Neural cell (in vitro differentiated cells): ENCODE data around the gene ATF6B. TPM values are rescaled to one million over a fixed set of nuclear protein-coding genes. Genes with fewer than 3 reads are reported as not detected.
A peak's percentile ranks its signal among the peaks of the same experiment; 100 is the strongest.

Source experiments
- H2AFZ ChIP-seq: fragments of 200-600, 300-800 bp; sonication (generic), shearing (Covaris generic); 2 replicates; pipeline ENCODE4 v1.6.0; 2014; ENCODE audit warnings: low read depth, mild to moderate bottlenecking, antibody characterized with exemption, low read length, moderate library complexity
- H3F3A ChIP-seq: fragments of 200-600 bp; shearing (Covaris generic); 2 replicates; pipeline ENCODE4 v1.6.1; 2016; ENCODE audit warnings: mild to moderate bottlenecking, moderate library complexity, mixed read lengths, antibody characterized with exemption, low read length; ENCODE audit not compliant: insufficient read depth, poor library complexity, severe bottlenecking
- H3K27ac ChIP-seq: fragments of 200-600, 300-800 bp; sonication (generic), shearing (Covaris generic); 2 replicates; pipeline ENCODE4 v1.5.1; 2014; ENCODE audit warnings: mild to moderate bottlenecking, low read length, moderate library complexity
- H3K27me3 ChIP-seq: fragments of 300-800, 200-600 bp; sonication (generic), shearing (Covaris generic); 2 replicates; pipeline ENCODE4 v1.6.0; 2014; ENCODE audit warnings: mild to moderate bottlenecking, low read depth, low read length, moderate library complexity; ENCODE audit not compliant: insufficient read depth
- H3K36me3 ChIP-seq: fragments of 300-800, 200-600 bp; sonication (generic), shearing (Covaris generic); 2 replicates; pipeline ENCODE4 v1.5.1; 2014; ENCODE audit warnings: mild to moderate bottlenecking, antibody characterized with exemption, low read length, moderate library complexity; ENCODE audit not compliant: insufficient read depth
- H3K4me2 ChIP-seq: fragments of 300-800, 200-600 bp; sonication (generic), shearing (Covaris generic); 2 replicates; pipeline ENCODE4 v1.6.0; 2014; ENCODE audit warnings: mild to moderate bottlenecking, low read length
- H3K4me3 ChIP-seq: fragments of 300-800, 200-600 bp; sonication (generic), shearing (Covaris generic); 2 replicates; pipeline ENCODE4 v1.5.1; 2014; ENCODE audit warnings: mild to moderate bottlenecking, low read length, moderate library complexity
- H3K79me2 ChIP-seq: fragments of 200-600 bp; shearing (Covaris generic); replicated peaks from 2 replicates; pipeline ENCODE4 v1.6.0; 2014; ENCODE audit warnings: mild to moderate bottlenecking, low read length, moderate library complexity; ENCODE audit not compliant: insufficient read depth
- H3K9ac ChIP-seq: fragments of 300-800, 200-600 bp; sonication (generic), shearing (Covaris generic); 2 replicates; pipeline ENCODE4 v1.6.1; 2016; ENCODE audit warnings: mild to moderate bottlenecking, low read length, mixed read lengths
- H3K9me2 ChIP-seq: fragments of 200-600 bp; shearing (Covaris generic); 2 replicates; pipeline ENCODE4 v1.6.1; 2016; ENCODE audit warnings: mild to moderate bottlenecking, low read length, mixed read lengths; ENCODE audit not compliant: insufficient read depth
- H3K9me3 ChIP-seq: fragments of 200-600, 300-800 bp; sonication (generic), shearing (Covaris generic); 2 replicates; pipeline ENCODE4 v1.6.1; 2016; ENCODE audit warnings: mild to moderate bottlenecking, mixed run types, low read length, moderate library complexity, mixed read lengths
- H4K20me1 ChIP-seq: fragments of 200-600 bp; shearing (Covaris generic); 2 replicates; pipeline ENCODE4 v1.6.1; 2016; ENCODE audit warnings: mild to moderate bottlenecking, mixed run types; ENCODE audit not compliant: insufficient read depth
- EP300 ChIP-seq: fragments of 450-650 bp; conservative IDR thresholded peaks from 2 replicates; pipeline ENCODE4 v1.6.1; 2014; ENCODE audit warnings: antibody characterized with exemption, mild to moderate bottlenecking, moderate library complexity; ENCODE audit not compliant: poor library complexity, severe bottlenecking
- EZH2 ChIP-seq: fragments of 200-600, 300-800 bp; shearing (Covaris generic), sonication (generic); IDR thresholded peaks from 2 replicates; pipeline ENCODE4 v1.6.1; 2014; ENCODE audit warnings: antibody characterized with exemption, low read length, borderline replicate concordance, mild to moderate bottlenecking; ENCODE audit not compliant: insufficient read depth, poor library complexity, severe bottlenecking
- MXI1 ChIP-seq: fragments of 450-650 bp; conservative IDR thresholded peaks from 2 replicates; pipeline ENCODE4 v1.6.1; 2014; ENCODE audit warnings: antibody characterized with exemption, mild to moderate bottlenecking; ENCODE audit not compliant: poor library complexity, severe bottlenecking
- POLR2AphosphoS5 ChIP-seq: IDR thresholded peaks from 2 replicates; pipeline ENCODE4 v1.6.1; 2012
- RAD21 ChIP-seq: fragments of 450-650 bp; conservative IDR thresholded peaks from 2 replicates; pipeline ENCODE4 v1.6.1; 2014; ENCODE audit warnings: antibody characterized with exemption, mild to moderate bottlenecking, moderate library complexity
- SMC3 ChIP-seq: fragments of 450-650 bp; conservative IDR thresholded peaks from 2 replicates; pipeline ENCODE4 v1.6.1; 2014; ENCODE audit warnings: antibody characterized with exemption, mild to moderate bottlenecking, moderate library complexity; ENCODE audit not compliant: poor library complexity
- TAF1 ChIP-seq: IDR thresholded peaks from 2 replicates; pipeline ENCODE4 v1.6.1; 2012; ENCODE audit warnings: low read depth
- polyA plus RNA-seq: library from polyadenylated mRNA; depleted of rRNA; stranded (reverse); fragments of >200 nt; gene quantifications from 2 replicates; pipeline ENCODE4 v1.2.3, GENCODE V29; 2014
- TF ChIP-seq, protein P1 (sequence below): fragments of 450-650 bp; IDR thresholded peaks from 2 replicates; pipeline ENCODE4 v1.5.1; 2014; ENCODE audit warnings: antibody characterized with exemption, mild to moderate bottlenecking, moderate library complexity; ENCODE audit not compliant: poor library complexity, severe bottlenecking
- TF ChIP-seq, protein P2 (sequence below): IDR thresholded peaks from 2 replicates; pipeline ENCODE4 v1.6.1; 2012; ENCODE audit warnings: borderline replicate concordance

The ATF6B gene
- polyA plus RNA-seq, 1 donor from 2014 or later, result 44.3 TPM

GRCh38 chr6:32153564-32154513 lies 25.8 kb upstream of the ATF6B start, which contains the start of gene PPT2:
TSS of gene PPT2 (plus strand) at chr6:32154141. CDS start at chr6:32154595, 454 bp downstream.
- peak within 1 kb of the TSS; percentile 79 for H3K4me3 ChIP-seq
- H3K79me2 ChIP-seq, result peaks cover 9% of the 10 kb centered on the region
- H2AFZ ChIP-seq, result peak within 1 kb of the TSS; percentile 75
- H3K9me2 ChIP-seq, result no peaks in the 10 kb centered on the region
- peaks cover 36% of the 10 kb centered on the region for H3K27me3 ChIP-seq
- H3K9ac ChIP-seq, result peak within 1 kb of the TSS; percentile 86
- H3K9me3 ChIP-seq, result no peaks in the 10 kb centered on the region
- H3K4me2 ChIP-seq, result peak within 1 kb of the TSS; percentile 88
- TF ChIP-seq POLR2AphosphoS5, result peak; percentile 89
- TF ChIP-seq EP300, result peak; percentile 89
- TF ChIP-seq RAD21, result peak; percentile 30
- TF ChIP-seq, protein P1, sequence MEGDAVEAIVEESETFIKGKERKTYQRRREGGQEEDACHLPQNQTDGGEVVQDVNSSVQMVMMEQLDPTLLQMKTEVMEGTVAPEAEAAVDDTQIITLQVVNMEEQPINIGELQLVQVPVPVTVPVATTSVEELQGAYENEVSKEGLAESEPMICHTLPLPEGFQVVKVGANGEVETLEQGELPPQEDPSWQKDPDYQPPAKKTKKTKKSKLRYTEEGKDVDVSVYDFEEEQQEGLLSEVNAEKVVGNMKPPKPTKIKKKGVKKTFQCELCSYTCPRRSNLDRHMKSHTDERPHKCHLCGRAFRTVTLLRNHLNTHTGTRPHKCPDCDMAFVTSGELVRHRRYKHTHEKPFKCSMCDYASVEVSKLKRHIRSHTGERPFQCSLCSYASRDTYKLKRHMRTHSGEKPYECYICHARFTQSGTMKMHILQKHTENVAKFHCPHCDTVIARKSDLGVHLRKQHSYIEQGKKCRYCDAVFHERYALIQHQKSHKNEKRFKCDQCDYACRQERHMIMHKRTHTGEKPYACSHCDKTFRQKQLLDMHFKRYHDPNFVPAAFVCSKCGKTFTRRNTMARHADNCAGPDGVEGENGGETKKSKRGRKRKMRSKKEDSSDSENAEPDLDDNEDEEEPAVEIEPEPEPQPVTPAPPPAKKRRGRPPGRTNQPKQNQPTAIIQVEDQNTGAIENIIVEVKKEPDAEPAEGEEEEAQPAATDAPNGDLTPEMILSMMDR, result peak; percentile 42
- no peak for TF ChIP-seq SMC3
- peak; percentile 94 for TF ChIP-seq MXI1
- TF ChIP-seq EZH2, result no peak
- TF ChIP-seq, protein P2, sequence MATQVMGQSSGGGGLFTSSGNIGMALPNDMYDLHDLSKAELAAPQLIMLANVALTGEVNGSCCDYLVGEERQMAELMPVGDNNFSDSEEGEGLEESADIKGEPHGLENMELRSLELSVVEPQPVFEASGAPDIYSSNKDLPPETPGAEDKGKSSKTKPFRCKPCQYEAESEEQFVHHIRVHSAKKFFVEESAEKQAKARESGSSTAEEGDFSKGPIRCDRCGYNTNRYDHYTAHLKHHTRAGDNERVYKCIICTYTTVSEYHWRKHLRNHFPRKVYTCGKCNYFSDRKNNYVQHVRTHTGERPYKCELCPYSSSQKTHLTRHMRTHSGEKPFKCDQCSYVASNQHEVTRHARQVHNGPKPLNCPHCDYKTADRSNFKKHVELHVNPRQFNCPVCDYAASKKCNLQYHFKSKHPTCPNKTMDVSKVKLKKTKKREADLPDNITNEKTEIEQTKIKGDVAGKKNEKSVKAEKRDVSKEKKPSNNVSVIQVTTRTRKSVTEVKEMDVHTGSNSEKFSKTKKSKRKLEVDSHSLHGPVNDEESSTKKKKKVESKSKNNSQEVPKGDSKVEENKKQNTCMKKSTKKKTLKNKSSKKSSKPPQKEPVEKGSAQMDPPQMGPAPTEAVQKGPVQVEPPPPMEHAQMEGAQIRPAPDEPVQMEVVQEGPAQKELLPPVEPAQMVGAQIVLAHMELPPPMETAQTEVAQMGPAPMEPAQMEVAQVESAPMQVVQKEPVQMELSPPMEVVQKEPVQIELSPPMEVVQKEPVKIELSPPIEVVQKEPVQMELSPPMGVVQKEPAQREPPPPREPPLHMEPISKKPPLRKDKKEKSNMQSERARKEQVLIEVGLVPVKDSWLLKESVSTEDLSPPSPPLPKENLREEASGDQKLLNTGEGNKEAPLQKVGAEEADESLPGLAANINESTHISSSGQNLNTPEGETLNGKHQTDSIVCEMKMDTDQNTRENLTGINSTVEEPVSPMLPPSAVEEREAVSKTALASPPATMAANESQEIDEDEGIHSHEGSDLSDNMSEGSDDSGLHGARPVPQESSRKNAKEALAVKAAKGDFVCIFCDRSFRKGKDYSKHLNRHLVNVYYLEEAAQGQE, result peak; percentile 86
- no peak for TF ChIP-seq TAF1
- no peaks in the 10 kb centered on the region for H4K20me1 ChIP-seq
- H3K27ac ChIP-seq, result peak within 1 kb of the TSS; percentile 93
- no peaks in the 10 kb centered on the region for H3K36me3 ChIP-seq
- H3F3A ChIP-seq, result no peaks in the 10 kb centered on the region

DNA sequence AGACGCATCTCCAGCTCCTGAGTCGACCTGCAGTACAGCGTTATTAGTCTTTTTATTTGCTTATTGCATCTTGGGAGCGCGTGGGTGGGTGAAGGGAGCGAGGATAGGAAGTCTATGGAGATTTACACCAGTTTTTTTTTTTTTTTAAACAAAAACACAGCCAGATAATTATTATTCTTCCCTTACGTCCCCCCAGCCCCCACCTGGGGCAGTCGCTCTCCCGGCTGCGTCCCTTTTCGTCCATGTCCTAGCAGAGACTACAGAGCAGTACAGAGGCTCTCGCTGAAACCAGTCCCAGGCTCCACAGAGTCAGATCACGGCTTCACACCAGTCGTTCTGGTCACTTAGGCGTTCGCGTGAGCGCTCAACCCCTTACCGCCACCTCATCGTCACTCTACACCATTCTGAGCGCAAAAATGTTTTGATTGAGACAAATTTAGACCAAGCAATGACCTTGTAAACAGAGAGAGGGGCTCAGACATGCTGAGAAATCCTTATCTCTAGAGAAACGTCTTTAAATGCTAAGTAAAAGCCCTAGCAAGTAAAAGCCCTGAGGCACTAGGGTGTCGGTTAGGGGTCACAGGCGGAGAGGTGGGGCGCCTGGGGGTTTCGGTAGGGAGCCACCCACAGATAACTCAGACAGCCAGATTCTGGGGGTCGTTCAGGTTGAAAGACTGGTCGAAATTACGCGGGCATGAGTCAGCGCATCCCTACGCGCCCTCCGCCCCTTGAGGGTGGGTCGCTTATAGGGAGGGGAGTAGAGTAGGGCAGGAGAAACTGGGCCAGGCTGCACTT lies 24.9 kb upstream of the ATF6B start:
- peak overlapping the region; percentile 93 for H3K27ac ChIP-seq
- no peaks in the 10 kb centered on the region for H3K9me2 ChIP-seq
- H3K4me2 ChIP-seq, result peak overlapping the region; percentile 88
- H4K20me1 ChIP-seq, result no peaks in the 10 kb centered on the region
- no peaks in the 10 kb centered on the region for H3F3A ChIP-seq
- no peaks in the 10 kb centered on the region for H3K36me3 ChIP-seq
- H2AFZ ChIP-seq, result peak overlapping the region; percentile 75
- peak overlapping the region; percentile 79 for H3K4me3 ChIP-seq
- peaks cover 44% of the 10 kb centered on the region for H3K27me3 ChIP-seq
- H3K9me3 ChIP-seq, result no peaks in the 10 kb centered on the region
- H3K9ac ChIP-seq, result peak overlapping the region; percentile 86
- no peak for TF ChIP-seq EZH2
- no peak for TF ChIP-seq POLR2AphosphoS5
- TF ChIP-seq RAD21, result no peak
- TF ChIP-seq, protein P1, result no peak
- TF ChIP-seq, protein P2, result no peak
- TF ChIP-seq TAF1, result no peak
- peaks cover 9% of the 10 kb centered on the region for H3K79me2 ChIP-seq
